IPS DF 4.7 (cell line): ENCODE data around the gene NEURL1.

Experiments
- DNase-seq: peaks from one replicate; pipeline ENCODE4 v3.0.0-alpha.2; 2013; ENCODE audit warnings: low spot score; ENCODE audit errors: extremely low read depth

The NEURL1 gene

DNA sequence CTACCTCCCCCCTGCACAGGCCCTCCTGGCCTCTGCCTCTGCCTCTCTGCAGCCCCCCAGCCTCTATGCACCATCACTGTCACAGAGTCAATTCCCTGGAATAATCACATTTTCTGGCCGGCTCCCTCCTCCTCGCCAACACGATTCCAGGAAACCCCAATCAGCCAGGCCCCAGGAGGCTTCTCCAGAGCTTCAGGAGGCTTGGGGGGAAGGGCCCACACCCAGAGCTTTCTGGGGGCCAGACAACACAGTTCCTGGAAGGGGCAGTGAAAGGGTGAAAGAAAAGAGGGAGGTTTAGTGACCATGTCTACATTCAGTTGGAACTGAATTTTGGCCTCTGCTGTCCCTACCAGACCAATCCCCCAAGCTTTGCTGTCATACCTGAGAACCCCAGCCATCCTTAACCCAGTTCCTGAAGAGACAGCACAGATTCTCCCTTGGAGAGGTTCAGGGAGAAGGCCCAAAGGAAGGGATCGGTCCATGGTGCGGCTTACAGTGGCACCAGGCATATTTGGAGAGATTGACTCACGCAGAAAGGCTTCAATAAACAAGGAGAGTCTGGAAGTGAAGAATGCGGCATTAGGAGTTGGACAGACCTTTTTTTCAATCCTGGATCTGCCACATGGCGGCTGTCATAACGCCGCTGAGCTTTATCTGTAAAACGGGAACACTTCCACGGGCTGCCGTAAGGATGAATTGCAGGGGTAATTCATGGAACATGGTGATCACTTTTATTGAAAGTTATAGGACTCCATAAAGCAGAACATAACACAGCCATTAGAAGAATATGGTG, 89.0 kb downstream of the NEURL1 start:
- DNase-seq, result no peak

DNA sequence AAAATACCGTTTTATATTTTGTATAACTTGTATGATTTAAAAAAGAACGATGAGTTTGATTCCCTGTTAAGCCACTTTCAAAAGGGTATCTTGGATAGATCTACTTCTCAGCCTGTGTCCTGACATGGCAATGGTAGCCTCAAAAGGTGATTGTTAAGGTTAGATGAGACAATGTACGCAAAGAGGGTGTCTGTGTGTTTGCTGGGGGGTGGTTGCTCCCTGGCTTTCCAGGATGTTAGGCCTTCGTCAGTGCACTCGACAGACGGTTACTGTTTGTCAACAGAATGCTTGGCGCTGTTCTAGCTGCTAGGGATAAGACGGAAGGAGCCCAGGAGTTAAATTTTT, 90.3 kb downstream of the NEURL1 start:
- no peak for DNase-seq

DNA sequence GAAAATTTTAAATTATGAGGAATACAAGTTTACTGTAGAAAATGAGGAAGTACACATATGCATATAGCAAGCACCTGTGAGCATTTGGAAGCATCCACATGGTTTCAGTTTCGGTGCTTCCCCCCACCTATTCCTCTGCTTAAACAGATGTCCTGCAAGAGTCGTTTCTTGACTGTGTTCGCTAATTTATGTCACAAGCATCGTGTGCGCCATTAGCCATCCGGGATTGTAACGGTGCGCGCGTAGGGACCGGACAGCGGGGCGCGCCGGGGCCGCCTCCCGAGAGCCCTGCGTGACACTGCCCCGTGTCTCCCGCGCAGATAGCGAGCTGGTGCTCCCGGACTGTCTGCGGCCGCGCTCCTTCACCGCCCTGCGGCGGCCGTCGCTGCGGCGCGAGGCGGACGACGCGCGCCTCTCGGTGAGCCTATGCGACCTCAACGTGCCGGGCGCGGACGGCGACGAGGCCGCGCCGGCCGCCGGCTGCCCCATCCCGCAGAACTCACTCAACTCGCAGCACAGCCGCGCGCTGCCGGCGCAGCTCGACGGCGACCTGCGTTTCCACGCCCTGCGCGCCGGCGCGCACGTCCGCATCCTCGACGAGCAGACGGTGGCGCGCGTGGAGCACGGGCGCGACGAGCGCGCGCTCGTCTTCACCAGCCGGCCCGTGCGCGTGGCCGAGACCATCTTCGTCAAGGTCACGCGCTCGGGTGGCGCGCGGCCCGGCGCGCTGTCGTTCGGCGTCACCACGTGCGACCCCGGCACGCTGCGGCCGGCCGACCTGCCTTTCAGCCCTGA, 90.9 kb downstream of the NEURL1 start:
- no peak for DNase-seq

DNA sequence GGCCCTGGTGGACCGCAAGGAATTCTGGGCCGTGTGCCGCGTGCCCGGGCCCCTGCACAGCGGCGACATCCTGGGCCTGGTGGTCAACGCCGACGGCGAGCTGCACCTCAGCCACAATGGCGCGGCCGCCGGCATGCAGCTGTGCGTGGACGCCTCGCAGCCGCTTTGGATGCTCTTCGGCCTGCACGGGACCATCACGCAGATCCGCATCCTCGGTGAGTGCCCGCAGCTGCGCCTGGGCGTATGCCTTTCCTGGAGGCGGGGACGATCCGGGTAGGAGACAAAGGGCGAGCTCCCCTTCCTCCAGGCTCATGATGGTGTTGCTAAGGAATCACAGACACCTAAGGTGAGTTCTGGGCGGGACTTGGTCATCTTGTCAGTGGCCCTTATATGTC, 91.5 kb downstream of the NEURL1 start:
- no peak for DNase-seq

DNA sequence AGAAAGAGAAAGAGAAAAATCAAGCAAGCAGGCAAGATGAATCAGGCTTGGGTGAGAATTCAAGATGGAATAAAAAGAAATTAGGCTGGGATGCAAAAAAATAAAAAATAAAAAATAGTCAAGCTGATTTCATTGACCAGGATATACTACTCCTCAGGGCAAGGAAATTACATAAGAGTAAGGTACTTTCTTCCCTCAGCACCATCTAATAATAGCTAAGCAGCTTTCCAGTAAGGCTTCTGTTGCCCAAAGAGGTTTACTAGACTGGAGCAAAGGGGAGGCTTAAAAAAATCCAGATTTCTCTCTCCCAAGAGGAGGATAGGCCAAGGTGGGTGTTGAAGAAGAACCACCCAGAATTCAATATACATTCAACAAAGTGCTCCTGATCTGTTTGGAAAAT, 93.6 kb downstream of the NEURL1 start:
- no peak for DNase-seq

DNA sequence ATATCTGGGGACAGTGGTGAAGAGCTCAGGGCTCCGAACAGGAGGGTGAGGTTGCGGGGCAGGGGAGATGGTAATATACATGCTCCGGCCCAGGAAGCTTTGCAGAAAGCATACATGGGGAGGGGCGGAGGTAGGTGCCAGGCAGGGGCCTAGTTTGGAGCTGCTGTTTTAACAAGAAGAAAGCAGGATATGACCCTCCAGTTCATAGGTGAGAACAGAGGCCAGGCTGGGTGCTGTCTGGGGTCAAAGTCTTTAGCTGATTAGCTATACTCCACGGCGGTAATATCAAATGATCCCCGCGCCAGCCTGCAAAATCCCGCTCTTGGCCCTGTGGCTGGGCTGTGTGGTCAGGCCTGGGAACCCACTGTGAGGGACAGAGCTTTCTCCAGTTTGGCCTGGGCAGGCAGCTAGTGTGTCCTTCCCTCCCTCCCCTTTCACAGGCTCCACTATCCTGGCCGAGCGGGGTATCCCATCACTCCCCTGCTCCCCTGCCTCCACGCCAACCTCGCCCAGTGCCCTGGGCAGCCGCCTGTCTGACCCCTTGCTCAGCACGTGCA, 95.6 kb downstream of the NEURL1 start:
- DNase-seq, result no peak

DNA sequence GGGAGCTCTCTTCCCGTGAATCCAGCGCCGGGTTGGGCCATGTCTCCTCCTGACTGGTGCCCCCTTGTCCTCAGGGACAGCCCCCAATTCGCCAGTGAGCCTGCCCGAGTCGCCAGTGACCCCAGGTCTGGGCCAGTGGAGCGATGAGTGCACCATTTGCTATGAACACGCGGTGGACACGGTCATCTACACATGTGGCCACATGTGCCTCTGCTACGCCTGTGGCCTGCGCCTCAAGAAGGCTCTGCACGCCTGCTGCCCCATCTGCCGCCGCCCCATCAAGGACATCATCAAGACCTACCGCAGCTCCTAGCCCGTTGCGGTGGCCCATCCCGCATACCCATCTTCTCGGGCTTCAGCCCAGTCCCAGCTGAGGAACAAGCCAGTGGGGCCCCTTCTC, 96.6 kb downstream of the NEURL1 start:
- DNase-seq, result no peak

DNA sequence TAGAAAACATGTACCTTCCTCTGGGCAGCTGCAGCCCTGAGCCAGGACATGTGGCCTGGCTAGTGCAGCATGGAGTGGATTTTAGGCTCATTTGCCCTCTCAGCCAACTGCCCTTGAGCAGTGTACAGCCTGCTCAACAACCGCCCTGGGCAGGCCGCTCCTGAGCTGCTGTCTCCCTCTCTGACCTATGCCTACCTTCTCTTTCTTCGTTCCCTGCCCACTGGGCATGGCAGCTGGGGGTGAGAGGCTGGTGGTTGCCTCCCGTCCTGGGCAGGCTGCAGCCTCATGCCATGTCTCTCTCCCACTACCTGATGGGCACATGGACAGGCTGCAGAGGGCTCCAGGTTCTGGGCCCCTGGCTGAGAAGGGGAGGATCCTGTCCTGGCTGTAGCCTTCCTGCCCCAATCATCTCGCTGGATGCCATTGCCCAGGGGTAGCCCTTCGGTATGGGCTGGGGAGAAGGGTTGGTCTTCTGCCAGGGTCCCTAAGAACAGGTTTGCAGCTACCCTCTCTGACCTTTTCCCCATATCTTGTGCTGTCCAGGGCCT, 97.3 kb downstream of the NEURL1 start:
- no peak for DNase-seq

DNA sequence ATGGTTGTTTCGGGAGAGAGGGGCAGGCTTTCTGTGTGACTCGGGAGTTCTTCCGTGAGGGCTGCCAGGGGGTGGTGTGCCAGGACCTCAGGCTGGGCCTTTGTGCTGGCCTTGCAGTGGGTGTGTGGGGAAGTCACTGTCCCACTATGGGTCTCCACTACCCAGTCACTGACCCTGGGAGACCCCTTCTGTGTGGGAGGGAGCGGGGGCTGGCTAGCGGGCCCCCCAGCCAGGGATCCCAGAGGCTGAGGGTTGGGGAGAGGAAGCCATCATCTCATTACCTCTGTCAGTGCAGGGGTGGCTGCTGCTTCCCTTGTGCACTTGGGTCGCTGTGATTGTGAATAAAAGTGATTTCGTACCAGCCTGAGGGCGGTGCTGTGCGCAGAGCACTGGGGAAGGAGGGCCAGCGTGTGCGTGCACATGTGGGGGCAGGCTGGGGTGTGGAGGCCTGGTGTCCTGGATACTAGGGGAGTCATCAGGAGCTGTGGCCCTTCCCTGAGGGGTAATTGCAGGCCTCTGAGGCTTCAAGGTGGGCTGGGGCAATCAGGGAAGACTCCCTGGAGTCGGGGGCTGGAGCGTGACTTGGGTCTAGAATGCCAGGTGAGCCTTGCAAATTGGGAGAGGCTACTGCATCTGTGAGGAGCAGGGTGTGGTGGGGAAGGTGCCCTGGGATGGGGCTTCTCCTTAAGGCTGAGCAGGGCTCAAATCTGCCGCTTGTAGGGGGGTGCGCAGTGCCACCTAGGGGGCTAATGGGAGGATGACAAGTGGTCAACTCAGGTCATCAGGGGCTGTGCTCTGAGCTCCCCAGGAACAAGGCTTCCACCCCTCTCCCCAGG, 98.9 kb downstream of the NEURL1 start:
- no peak for DNase-seq

DNA sequence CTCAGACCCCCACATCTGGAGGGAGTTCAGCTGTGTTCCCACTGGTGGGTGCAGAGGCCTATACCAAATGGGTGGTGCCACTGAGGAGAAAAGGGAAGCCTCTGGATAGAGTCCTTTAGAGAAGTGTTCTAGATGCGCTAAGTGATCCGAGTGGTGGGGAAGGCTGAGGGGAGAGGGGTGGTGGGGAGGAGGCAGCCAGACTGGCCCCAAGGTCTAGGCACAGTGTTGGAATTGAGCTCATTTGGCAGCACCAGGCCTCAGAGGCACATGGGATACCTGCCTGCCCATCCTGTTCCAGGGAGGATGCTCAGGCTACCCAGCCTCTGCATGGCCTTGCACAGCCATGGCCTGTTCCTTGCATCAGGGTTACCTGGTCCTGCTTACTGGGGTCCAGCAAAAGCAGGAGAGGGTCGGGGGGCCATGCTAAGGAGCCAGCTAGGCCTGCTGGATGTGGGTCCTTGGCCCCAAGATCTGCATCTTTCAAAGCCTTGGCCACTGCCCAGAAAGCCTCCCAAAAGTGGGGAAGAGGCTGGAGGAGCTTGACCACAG, 99.6 kb downstream of the NEURL1 start:
- no peak for DNase-seq

DNA sequence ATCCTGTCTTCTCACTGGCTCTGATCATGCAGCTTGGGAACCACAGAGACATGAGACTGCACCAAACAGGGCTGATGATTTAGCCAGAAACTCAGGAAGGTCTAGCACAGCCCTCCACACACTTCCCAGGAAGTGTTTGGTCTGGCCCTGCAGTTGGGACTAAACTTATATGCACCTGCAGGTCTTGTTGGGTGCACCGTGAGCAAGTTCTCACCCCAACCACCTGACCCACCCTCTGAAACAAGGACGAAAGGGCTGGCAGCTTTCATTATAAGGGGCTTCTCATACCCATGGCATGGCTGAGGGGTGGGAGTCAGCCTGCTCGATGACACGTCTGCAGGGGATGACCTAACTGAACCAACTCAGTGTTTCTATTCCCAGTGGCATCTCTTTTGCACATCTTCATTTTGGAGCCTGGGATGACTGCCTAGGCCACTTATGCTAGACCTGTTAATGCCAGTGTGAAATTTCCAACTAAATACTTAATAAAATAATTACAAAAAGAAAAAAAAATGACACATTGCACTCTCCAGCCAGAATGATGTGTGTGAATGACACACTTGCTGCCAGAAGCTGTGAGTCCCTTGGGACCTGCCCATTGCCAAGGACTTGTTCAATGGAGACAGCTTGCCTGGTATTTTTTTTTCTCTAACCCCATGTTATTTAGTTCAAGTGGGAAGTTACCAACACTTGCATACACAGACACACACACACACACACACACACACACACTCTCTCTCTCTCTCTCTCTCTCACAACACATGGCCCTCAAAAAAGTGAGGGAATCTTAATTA, 102.6 kb downstream of the NEURL1 start:
- no peak for DNase-seq

DNA sequence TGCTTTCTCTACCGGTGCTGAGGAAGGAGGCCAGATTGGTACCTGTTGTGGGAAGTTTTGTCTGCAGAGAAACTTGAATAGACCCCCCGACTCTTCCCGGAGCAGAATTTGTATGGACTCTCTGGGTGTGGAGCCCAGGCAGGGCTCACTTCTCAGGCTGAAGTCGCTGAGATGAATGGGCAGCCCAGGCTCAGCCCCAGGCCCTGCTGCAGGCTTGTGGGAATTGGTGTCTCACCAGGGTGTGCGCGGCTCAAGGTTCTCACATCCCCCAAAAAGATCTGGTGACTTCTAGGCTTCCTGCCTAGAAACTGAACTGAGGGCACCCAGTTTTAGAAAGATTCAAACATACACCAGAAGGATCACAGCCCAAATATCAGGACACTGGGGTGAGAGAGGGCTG, 103.5 kb downstream of the NEURL1 start:
- no peak for DNase-seq

DNA sequence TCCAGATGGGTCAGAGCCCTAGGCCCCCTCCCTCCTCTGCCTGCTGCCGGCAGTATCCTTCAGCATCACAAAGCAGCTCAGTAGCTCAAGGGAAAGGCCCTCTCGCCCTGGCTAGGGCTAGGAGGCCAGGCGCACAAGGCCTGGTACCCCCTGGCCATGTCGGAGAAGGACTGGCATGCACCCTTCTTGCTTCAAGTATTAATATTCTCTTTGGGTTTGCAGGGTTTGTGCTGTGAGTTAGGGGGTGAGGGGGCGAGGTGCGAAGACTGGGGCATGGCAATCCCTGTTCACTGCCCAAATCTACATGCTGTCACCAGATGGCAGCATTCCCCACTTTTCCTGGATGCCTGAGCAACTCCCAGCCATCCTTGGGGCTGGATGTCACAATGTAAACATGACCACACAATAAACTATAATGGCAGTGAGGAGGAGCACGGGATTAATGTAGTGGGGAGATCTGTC, 105.2 kb downstream of the NEURL1 start:
- DNase-seq, result peak; percentile 44

DNA sequence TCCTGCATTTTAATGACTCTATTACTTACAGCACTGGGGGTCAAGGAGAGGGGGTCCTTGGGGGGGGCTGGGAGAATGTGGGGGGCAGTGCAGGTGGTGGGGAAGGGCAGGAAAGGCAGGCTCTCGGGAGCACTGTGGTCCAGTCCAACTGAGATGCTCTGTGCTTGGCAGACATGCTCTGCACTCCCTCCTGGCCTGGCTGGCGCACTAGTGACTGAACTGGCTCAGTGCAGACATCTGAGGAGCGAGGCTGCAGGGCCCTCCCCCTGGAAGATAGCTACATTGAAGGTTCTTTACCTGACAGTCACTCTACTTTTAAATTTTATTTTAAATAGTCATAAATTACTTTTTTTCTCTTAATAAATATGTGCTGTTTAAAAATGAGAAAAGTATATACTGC, 105.7 kb downstream of the NEURL1 start:
- no peak for DNase-seq

DNA sequence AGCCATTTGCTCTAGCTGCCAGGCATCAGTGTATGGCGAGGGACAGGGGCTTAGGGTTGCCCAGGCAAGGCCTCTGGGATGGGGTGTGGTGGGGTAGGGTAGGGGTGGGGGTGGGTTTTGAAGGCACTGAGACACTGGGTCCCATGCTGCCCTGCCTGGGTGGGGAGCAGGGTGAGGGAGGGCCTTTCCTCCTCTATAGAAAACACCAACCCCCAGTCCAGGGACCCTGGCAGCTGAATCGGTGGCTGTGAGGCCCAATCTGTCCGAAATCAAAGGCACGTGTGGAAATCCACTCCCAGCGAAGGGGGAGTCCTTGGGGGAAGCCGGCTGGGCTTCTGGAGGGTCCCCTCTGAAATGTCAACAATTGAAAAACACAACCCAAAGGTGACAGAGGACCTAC, 106.4 kb downstream of the NEURL1 start:
- no peak for DNase-seq

DNA sequence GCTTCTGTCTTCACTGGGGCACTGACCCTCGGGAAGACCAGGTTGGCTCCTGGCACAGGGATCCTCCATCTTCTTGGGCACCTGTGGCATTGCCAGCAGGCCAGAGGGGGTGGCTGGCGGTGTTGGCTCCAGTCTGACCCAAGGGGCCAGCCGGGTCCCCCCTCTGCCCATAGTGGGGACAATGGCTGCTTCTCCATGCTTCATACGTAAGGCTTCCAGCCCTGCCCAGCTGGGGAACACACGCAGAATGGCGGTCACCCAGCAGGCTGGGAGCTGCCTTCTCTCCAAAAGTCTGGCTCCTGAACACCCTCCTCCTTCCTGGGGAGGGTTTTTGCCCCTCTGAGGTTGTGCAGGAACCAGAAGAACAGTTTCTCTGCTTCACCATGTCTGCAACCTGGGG, 106.8 kb downstream of the NEURL1 start:
- no peak for DNase-seq

DNA sequence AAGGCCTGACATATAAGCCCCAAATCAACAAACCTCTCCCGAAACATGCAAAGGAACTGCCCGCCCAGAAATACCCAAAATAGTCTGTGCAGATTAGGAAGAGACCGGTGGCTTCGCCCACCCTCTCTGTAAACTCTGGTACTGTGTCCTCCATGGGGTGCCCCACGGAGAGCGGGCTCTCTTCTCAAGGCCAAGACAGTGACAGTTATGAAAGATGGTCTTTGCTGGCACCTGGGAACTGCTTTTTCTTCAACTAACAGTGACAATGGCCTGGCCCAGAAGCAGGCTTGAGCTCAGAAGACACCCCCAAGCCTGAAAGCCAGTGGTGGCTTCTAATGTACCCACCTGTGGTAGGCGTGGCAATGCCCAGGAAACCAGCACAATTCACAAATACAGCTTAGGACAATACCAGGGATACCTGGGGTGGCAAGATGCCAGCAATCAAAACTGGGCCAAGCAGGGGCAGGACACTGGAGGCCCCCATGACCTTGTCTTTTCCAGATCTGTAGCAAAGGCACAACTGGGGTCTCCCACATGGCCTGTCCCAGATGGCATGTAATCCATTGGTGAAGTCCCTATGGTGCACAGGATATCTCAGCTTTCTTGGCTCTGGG, 107.6 kb downstream of the NEURL1 start:
- DNase-seq, result no peak

DNA sequence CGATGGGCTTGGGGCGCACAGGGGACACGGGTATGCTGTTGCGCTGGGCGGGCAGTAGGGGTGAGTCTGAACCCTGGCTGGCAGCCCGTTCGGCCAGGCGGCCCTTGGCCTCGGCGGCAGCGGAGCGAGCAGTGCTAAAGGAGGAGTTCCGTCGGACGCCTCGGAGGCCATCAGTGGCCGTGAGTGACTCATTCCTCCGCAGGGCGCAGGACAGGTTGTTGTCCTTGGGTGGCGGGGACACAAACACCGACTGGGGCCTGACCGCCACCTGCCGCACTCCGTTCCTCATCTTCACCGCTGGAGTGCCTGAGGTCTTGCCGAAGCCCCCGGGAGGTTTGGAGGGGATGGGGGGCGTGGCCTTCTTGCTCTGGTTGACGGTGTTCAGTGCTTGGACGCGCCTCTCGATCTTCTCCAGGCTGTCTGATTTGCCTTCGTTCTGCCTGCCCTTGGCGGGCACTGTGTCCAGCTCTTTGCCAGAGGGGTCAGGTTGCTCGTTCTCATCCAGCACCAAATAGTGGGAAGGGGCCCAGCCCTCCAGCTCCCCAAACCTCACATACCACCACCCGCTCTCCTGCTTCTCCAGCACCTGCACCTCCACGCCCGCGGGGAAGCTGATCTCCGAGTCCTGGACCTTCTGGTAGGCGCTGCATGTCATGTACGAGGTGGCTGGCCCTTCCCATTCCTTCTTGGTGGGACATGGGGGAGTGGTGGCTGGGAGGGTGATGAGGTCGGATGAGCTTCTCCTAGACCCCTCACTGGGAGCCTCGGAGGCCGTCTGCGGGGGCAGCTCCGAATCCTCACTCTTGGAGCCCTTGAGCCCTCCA, 108.7 kb downstream of the NEURL1 start:
- DNase-seq, result no peak

DNA sequence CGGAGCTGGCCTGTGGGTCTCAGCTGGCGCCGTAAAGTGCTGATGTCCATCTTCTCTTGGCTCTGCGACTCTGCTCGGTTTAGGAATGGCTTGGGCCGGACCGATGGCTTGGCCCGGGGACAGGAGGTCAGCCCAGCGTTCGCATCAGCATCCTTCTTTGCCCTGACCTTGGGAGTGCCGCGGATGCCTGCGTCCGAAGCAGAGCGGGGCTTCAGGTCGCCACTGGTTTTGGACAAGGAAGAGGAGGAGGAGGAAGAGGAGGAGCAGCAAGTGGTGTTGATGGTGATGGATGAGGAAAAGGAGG, 109.3 kb downstream of the NEURL1 start:
- DNase-seq, result no peak
